GM18499 (cell line): Measurements from ENCODE around the gene IFT22.
"Not testable (repeated sequence)": the region's sequence is repeated elsewhere in the genome, so short reads cannot be mapped to it uniquely, and the experiment has no call there.

Source experiments
- ATAC-seq: cut with Tn5 transposase; IDR thresholded peaks from one replicate; pipeline ENCODE4 v1.9.1; 2021; ENCODE audit warnings: moderate number of reproducible peaks; ENCODE audit not compliant: insufficient read depth, unreplicated experiment

Gene IFT22

GRCh38 chr7:101319401-101319800, 2.2 kb downstream of the IFT22 start:
- ATAC-seq = no peak

GRCh38 chr7:101315336-101315735, 6.3 kb downstream of the IFT22 start:
- no peak for ATAC-seq

GRCh38 chr7:101308245-101309085, 13.1 kb downstream of the IFT22 start:
- ATAC-seq = no peak

- no peak for ATAC-seq
Observed at GRCh38 chr7:101306307-101306706, 15.3 kb downstream of the IFT22 start.

- ATAC-seq = no peak
Observed at GRCh38 chr7:101303102-101303701, 18.4 kb downstream of the IFT22 start.

GRCh38 chr7:101302641-101303101, 18.9 kb downstream of the IFT22 start:
- ATAC-seq = no peak

- no peak for ATAC-seq
Observed at GRCh38 chr7:101300465-101301376, 20.9 kb downstream of the IFT22 start.

GRCh38 chr7:101299511-101300464, 21.8 kb downstream of the IFT22 start:
- ATAC-seq = no peak

- no peak for ATAC-seq
Observed at GRCh38 chr7:101294832-101295121, 26.8 kb downstream of the IFT22 start.

GRCh38 chr7:101294039-101294831, 27.4 kb downstream of the IFT22 start:
- no peak for ATAC-seq

GRCh38 chr7:101293069-101294021, 28.3 kb downstream of the IFT22 start:
- not testable (repeated sequence) for ATAC-seq

GRCh38 chr7:101292566-101292965, 29.0 kb downstream of the IFT22 start:
- ATAC-seq = not testable (repeated sequence)

- not testable (repeated sequence) for ATAC-seq
Observed at GRCh38 chr7:101290186-101291037, 31.2 kb downstream of the IFT22 start.

- not testable (repeated sequence) for ATAC-seq
Observed at GRCh38 chr7:101289687-101290086, 31.9 kb downstream of the IFT22 start.

GRCh38 chr7:101288439-101288838, 33.2 kb downstream of the IFT22 start:
- no peak for ATAC-seq

GRCh38 chr7:101287032-101287431, 34.6 kb downstream of the IFT22 start:
- ATAC-seq = no peak

GRCh38 chr7:101285880-101286279, 35.7 kb downstream of the IFT22 start:
- ATAC-seq = not testable (repeated sequence)
